22Rv1 (cell line): Measurements from ENCODE around the gene TNRC6C.

ENCODE experiments used
- H3K27ac ChIP-seq: fragments of 450-650 bp; 2 replicates; pipeline ENCODE4 v1.5.1; 2017
- ZFX ChIP-seq: fragments of 450-650 bp; IDR thresholded peaks from 2 replicates; pipeline ENCODE4 v1.6.1; 2017; ENCODE audit warnings: antibody characterized with exemption, borderline replicate concordance
- TF ChIP-seq, protein P1 (sequence below): fragments of 450-650 bp; IDR thresholded peaks from 2 replicates; pipeline ENCODE4 v1.5.1; 2017; ENCODE audit warnings: mild to moderate bottlenecking

Gene TNRC6C

DNA sequence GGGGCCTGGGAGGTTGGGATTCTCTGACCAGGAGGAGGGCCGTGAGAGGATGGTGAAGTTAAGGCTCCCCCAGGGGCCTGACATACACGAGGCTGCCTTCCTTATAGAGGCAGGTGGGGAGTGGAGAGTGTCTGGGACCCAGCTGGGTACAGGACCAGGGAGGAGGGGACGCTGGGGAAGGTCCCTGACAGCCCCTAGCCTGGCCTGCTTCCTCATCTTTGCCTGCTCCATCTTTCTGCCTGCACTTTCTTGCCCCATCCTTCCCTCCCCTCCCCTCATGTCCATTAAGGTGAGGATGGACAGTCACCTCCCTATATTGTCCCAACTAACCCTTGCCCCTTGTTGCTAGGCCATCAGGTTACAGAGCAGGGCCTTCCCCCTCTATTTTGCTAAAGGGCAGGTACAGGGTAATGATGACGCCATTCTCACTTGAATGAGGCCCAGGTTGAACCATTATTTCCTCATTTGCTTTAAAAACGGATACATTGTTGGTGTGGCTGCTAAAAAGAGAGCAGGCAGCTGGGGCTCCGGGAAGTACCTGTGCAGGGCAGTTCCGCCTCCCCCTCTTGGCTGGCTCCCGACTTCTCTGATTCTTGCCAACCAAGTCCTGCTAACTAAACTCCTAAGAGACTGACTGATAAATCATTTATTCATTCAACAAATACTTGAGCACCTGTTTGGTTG, 189.0 kb downstream of the TNRC6C start:
- TF ChIP-seq ZFX = no peak
- TF ChIP-seq, protein P1, sequence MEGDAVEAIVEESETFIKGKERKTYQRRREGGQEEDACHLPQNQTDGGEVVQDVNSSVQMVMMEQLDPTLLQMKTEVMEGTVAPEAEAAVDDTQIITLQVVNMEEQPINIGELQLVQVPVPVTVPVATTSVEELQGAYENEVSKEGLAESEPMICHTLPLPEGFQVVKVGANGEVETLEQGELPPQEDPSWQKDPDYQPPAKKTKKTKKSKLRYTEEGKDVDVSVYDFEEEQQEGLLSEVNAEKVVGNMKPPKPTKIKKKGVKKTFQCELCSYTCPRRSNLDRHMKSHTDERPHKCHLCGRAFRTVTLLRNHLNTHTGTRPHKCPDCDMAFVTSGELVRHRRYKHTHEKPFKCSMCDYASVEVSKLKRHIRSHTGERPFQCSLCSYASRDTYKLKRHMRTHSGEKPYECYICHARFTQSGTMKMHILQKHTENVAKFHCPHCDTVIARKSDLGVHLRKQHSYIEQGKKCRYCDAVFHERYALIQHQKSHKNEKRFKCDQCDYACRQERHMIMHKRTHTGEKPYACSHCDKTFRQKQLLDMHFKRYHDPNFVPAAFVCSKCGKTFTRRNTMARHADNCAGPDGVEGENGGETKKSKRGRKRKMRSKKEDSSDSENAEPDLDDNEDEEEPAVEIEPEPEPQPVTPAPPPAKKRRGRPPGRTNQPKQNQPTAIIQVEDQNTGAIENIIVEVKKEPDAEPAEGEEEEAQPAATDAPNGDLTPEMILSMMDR = no peak
- H3K27ac ChIP-seq = no peak overlapping the region

DNA sequence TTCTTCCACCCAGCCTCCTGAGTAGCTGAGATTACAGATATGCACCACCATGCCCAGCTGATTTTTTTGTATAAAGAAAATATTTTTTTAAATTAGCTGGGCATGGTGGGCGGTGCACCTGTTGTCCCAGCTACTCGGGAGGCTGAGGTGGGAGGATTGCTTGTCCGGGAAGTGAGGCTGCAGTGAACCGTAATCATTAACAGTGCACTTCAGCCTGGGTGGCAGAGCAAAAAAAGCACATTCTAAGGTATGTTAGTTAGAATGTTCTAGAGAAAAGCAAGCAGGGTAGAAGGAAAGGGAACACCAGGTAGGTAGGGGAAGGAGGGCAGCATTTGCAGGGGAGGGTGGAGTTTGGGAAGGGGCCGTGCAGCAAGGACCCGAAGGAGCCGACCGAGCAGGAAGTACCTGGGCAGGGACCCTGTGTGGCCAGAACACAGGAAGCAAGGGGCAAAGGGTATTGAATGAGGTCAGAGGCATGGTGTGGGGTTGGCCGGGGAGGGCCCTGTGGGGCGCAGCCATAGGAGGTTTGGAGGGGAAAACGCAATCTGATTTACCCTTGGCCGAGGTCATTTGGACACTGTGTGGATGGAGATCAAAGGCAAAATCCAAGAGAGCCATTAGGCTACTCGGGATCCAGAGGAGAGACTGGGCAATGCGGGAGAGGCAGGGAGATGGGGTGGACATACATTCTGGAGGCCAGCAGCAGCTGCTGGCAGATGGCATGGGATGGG, 189.9 kb downstream of the TNRC6C start:
- no peak overlapping the region for H3K27ac ChIP-seq
- TF ChIP-seq ZFX = no peak
- TF ChIP-seq, protein P1 = no peak

DNA sequence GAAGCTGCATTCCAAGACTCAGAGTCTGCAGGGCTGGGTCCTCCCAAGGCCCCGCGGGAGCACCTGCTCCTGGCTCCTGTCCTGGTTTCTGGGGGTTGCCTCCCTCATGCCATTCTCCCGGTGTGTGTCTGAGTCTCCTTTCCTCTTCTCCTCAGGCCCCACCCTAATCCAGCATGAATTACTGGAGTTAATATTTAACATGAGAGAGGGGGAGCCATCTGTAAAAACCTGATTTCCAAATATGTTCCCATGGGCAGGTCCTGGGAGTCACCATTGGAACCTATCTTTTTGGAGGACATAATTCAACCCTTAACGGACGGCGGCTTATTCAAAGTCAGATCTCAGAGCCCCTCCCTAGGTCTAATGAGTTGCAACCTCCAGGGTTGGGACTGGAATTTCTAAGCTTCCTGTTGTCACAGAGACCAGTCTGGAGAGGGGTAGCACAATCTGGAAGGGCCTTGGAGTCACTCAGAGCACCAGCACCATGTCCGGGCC, 193.1 kb downstream of the TNRC6C start:
- TF ChIP-seq, protein P1 = no peak
- no peak for TF ChIP-seq ZFX
- peak overlapping the region; percentile 86 for H3K27ac ChIP-seq

DNA sequence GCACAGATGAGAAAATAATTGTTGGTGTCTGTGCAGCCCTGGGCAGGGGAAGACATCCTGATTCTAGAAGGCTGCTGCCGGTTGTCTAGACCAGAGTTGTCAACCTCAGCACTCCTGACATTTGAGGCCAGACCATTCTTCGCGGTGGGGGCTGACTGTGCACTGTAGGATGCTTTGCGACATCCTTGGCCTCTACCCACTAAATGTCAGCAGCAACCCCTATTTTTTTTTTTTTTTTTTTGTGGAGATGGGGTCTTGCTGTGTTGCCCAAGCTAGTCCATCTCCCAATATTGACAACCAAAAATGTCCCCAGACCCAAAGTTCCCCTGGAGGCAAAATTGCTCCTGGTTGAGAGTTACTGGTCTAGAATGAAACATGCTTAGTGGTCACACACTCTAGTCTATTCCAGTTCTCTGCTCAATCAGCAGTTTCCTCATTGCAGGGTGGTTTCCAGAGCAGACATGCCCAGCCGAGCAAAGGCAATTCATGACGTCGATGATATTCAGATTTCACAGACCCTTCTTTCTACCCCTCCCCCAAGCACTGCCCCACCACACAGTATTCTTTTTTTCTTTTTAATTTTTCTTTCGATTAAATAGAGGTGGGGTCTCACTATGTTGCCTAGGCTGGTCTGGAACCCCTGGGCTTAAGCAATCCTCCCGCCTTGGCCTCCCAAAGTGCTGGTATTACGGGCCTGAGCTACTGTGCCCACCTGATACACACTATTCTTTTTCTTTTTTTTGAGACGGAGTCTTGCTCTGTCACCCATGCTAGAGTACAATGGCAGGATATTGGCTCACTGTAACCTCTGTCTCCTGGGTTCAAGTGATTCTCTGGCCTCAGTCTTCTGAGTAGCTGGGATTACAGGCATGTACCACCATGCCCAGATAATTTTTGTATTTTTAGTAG, 196.7 kb downstream of the TNRC6C start:
- H3K27ac ChIP-seq = no peak overlapping the region
- TF ChIP-seq, protein P1 = no peak
- no peak for TF ChIP-seq ZFX
